ENCODE measurements around the gene PPFIBP2. TPM values are rescaled to one million over a fixed set of nuclear protein-coding genes. Genes with fewer than 3 reads are reported as not detected.

PPFIBP2 gene
- polyA plus RNA-seq, 2 of the 4 experiments (the other 2 are of a cell fraction) = 13.4 to 32.5 TPM

- no peak for FAIRE-seq
- TF ChIP-seq E2F6 (IDR thresholded peaks at IDR 0.05; ENCODE audit: borderline replicate concordance, low read depth) (no peak), BHLHE40 (IDR thresholded peaks at IDR 0.05; ENCODE audit: low read depth, low read length) (no peak)
- no peak for ATAC-seq
- CTCF ChIA-PET = interaction anchor here (1.1 to 1.9 kb wide), 7 partner anchors 10 to 130 kb away, joined by 3 to 14 read pairs (median 4); partner anchors contain the start of gene PPFIBP2
- Histone ChIP-seq H3K4me1 (0 out of 3 replicates have a peak, but pooled peaks cover 3% of the 10 kb centered on the region), H3K9me3 (no peaks in the 10 kb centered on the region), H3K4me3 (no peak overlapping the region), H3K27ac (no peak overlapping the region), H3K4me2 (no peak overlapping the region)
- DNase-seq (ENCODE audit: low read depth in 1 of 2, low spot score in 1 of 2) = no peak
- POLR2A ChIA-PET = no interaction called here
- 91% methylated on average over 4 of the region's 4 CpGs for WGBS (ENCODE audit: missing lambda C conversion rate)
Observed at GRCh38 chr11:7643314-7643713, 129.5 kb downstream of the PPFIBP2 start.

GRCh38 chr11:7645206-7645605, 131.4 kb downstream of the PPFIBP2 start:
- ATAC-seq = no peak
- H3K4me2 ChIP-seq = no peak overlapping the region
- CTCF ChIA-PET = interaction anchor here (0.7 to 3.8 kb wide), 4 partner anchors 12 to 263 kb away, joined by 3 to 17 read pairs (median 12); no protein-coding TSS in a partner anchor
- WGBS (ENCODE audit: missing lambda C conversion rate) = 92% methylated on average over 3 of the region's 3 CpGs
- TF ChIP-seq ZFP36 (IDR thresholded peaks at IDR 0.05; ENCODE audit: borderline replicate concordance, partially characterized antibody) = no peak
- no peak for TF ChIP-seq ATOH8 (CRISPR knock-in tag; IDR thresholded peaks at IDR 0.05; ENCODE audit: low read depth)
- TF ChIP-seq BCL3 (IDR thresholded peaks at IDR 0.05) = no peak
- TF ChIP-seq NPAS2 (CRISPR knock-in tag; IDR thresholded peaks at IDR 0.05; ENCODE audit: borderline replicate concordance) = no peak
- TF ChIP-seq CHD2 (IDR thresholded peaks at IDR 0.05; ENCODE audit: low read length, partially characterized antibody) = no peak
- TF ChIP-seq HMGXB4 (CRISPR knock-in tag; IDR thresholded peaks at IDR 0.05; ENCODE audit: borderline replicate concordance) = no peak
- H3K9me3 ChIP-seq = no peaks in the 10 kb centered on the region
- H3K4me1 ChIP-seq = 0 out of 3 replicates have a peak, but pooled peaks cover 3% of the 10 kb centered on the region
- POLR2A ChIA-PET = no interaction called here
- DNase-seq (ENCODE audit: low read depth in 1 of 2, low spot score in 1 of 2) = no peak
- FAIRE-seq = no peak
- no peak overlapping the region for H3K4me3 ChIP-seq
- no peak overlapping the region for H3K27ac ChIP-seq

- ChIA-PET POLR2A (no interaction called here), CTCF (interaction anchor here (0.7 to 11.4 kb wide), 5 partner anchors 10 to 116 kb away, joined by 3 to 290 read pairs (median 16); no protein-coding TSS in a partner anchor)
- 83% methylated on average over 2 of the region's 2 CpGs for WGBS (ENCODE audit: missing lambda C conversion rate)
- no peak for ATAC-seq
- 0 out of 3 replicates have a peak, but pooled peaks cover 3% of the 10 kb centered on the region for H3K4me1 ChIP-seq
- H3K4me3 ChIP-seq = no peak overlapping the region
- H3K4me2 ChIP-seq = no peak overlapping the region
- FAIRE-seq = no peak
- no peak overlapping the region for H3K27ac ChIP-seq
- no peaks in the 10 kb centered on the region for H3K9me3 ChIP-seq
- DNase-seq (ENCODE audit: low read depth in 1 of 2, low spot score in 1 of 2) = no peak
- TF ChIP-seq PHF8 (IDR thresholded peaks at IDR 0.05; ENCODE audit: borderline replicate concordance, low read depth) (no peak), HES2 (IDR thresholded peaks at IDR 0.05) (no peak), NPAS2 (CRISPR knock-in tag; IDR thresholded peaks at IDR 0.05; ENCODE audit: borderline replicate concordance) (no peak), PBX3 (IDR thresholded peaks at IDR 0.05) (no peak), EHMT2 (IDR thresholded peaks at IDR 0.05; ENCODE audit: low read depth) (no peak), ZSCAN20 (CRISPR knock-in tag; IDR thresholded peaks at IDR 0.05) (no peak), RAD21 (conservative IDR thresholded peaks at IDR 0.05 in 1 of 2, IDR thresholded peaks at IDR 0.05 in 1 of 2) (no peak), HMGXB4 (CRISPR knock-in tag; IDR thresholded peaks at IDR 0.05; ENCODE audit: borderline replicate concordance) (no peak), EHF (CRISPR knock-in tag; IDR thresholded peaks at IDR 0.05) (no peak), CEBPB (IDR thresholded peaks at IDR 0.05) (no peak), REST (IDR thresholded peaks at IDR 0.05) (no peak), TP53 (CRISPR knock-in tag; IDR thresholded peaks at IDR 0.05) (no peak), MYC (IDR thresholded peaks at IDR 0.05; ENCODE audit: borderline replicate concordance, low read length) (no peak)
Observed at GRCh38 chr11:7646866-7647265, 133.1 kb downstream of the PPFIBP2 start.

Data from A549 (cell line).